ENCODE results near the gene RAB40C.

Gene RAB40C

GRCh38 chr16:633336-634050, 43.6 kb downstream of the RAB40C start:
- DNase-seq: no peak

GRCh38 chr16:634051-634670, 44.3 kb downstream of the RAB40C start:
- DNase-seq: no peak

GRCh38 chr16:634996-635395, 45.1 kb downstream of the RAB40C start:
- DNase-seq: no peak

GRCh38 chr16:635573-636205, 45.8 kb downstream of the RAB40C start:
- DNase-seq: no peak

DNA sequence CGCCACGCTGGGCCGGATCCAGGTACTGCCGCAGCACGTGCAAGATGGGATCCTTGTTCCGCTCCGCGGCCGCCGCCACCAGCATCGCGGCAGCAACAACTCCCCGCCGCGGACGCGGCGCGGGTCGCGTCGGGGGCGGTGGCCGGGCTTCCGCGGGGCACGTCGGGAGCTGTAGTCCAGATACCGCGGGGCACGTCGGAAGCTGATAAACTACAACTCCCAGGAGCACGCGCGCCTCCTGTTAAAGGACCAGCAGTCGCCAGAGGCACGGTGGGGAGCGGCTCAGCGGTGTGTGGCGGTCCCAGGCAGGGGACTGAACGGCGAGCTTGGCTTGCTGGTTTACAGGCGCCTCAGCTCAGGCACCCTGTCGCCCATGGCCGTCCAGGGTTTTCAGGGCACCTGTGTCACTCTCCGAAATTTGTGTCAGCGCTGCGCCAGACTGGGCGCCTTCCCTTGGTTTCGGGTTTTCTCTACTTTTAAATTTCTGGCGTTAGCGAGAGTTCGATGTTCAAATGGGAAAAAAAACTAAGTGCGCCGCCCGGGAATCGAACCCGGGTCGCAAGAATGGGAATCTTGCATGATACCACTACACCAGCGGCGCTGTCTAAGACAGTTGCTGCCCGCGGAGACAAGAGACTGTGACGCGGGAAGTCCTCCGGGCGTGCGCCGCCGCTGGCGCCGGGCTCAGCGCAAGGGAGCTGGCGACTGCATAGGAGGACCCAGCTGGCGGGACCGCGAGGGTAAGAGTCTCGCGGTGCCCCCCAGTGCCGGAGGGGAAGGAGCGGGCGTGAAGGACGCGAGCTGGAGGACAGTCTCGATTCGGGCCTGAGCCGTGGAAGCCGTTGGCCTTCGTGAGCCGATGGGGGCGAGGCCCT, 46.6 kb downstream of the RAB40C start, which contains the start of gene METTL26:
TSS of gene METTL26 (minus strand) at position 100 of the 875 bp plus-strand sequence. CDS start at position 85, 15 bp downstream.
- peak; percentile 95 for DNase-seq

DNA sequence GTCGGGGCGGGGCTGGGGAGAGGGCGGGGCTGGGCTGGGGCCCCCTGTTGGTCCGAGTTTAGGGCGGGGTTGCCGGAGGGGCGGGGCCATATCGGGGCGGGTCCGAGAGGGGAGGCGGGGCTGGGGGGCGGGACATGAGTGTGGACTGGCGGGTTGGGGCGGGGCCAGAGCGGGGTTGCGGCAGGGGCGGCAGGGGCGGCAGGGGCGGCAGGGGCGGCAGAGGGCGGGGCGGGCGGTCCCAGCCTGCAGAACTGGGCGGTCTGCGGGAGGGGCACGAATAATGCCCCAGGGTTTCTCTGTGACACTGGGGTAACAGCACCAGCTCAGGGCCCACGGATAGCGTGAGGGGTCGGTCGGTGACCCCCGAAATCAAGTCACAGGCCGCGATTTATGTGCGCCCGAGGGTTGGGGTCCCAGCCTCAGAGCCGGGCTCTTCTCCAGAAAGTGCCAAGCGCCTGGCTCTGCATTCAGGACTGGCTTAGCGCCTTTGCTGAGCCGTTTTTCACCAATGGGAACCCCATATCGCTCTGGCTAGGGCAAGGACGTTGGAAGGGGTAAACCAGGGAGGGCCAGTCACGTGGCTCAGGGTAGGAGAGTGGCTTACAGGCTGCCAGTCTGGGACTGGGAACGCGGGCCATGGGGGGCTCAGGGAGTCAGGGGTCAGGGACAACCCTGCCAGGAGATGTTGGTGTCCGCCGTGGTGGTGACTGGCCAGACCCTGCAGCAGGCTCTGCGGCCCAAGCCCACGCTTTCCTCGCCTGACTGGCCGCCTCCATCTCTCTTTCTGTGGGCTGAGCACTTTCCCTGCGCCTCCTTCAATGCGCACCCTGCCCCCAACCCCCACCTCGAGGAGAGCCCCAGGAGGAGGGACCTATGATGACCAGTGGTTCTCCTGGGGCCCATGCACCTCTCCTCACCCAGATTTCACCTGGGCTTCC, 47.5 kb downstream of the RAB40C start:
- DNase-seq: peak; percentile 83

GRCh38 chr16:638034-638543, 48.2 kb downstream of the RAB40C start:
- DNase-seq: no peak

- DNase-seq: no peak
These were observed 49.0 kb downstream of the RAB40C start for GRCh38 chr16:638836-639235.

- DNase-seq: no peak
These were observed 50.7 kb downstream of the RAB40C start for GRCh38 chr16:640614-641013.

GRCh38 chr16:641326-642188, 51.7 kb downstream of the RAB40C start, which contains the start of gene MCRIP2:
Gene MCRIP2 (plus strand): TSS chr16:641828. CDS start chr16:641992, 164 bp downstream.
- DNase-seq: peak; percentile 85

GRCh38 chr16:642189-643049, 52.6 kb downstream of the RAB40C start:
- DNase-seq: peak; percentile 49

GRCh38 chr16:643050-643368, 53.1 kb downstream of the RAB40C start:
- no peak for DNase-seq

- no peak for DNase-seq
These were observed 54.7 kb downstream of the RAB40C start for GRCh38 chr16:644556-644955.

GRCh38 chr16:645852-646678, 56.2 kb downstream of the RAB40C start:
- DNase-seq: no peak

- DNase-seq: no peak
These were observed 56.9 kb downstream of the RAB40C start for GRCh38 chr16:646679-647172.

DNA sequence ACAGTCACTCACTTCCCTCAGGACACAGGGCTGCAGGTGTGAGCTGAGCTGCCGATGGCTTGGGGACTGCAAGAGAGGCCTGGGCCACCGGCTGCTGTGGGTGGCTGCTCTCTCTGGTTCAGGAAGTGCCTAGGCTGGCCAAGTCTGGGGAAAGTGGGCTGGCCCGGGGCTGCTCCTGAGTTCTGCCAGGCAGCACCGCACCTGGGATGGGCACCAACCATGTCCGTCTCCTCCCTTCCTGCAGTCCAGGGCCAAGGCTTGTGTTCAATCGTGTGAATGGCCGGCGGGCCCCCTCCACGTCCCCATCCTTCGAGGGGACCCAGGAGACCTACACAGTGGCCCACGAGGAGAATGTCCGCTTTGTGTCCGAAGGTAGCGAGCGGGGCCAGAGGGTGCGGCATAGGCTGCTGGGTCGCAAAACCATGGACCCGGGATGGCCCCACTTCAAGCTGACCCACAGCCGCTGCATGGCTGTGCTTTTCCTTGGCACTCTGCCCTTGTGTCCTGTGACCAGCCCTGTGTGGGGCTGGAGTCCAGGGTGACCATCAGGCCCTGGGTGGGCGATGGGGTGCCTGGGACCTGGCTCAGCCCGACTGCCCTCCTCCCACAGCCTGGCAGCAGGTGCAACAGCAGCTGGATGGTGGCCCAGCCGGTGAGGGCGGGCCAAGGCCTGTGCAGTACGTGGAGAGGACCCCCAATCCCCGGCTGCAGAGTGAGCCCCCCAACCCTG, 57.5 kb downstream of the RAB40C start:
- DNase-seq: no peak

DNA sequence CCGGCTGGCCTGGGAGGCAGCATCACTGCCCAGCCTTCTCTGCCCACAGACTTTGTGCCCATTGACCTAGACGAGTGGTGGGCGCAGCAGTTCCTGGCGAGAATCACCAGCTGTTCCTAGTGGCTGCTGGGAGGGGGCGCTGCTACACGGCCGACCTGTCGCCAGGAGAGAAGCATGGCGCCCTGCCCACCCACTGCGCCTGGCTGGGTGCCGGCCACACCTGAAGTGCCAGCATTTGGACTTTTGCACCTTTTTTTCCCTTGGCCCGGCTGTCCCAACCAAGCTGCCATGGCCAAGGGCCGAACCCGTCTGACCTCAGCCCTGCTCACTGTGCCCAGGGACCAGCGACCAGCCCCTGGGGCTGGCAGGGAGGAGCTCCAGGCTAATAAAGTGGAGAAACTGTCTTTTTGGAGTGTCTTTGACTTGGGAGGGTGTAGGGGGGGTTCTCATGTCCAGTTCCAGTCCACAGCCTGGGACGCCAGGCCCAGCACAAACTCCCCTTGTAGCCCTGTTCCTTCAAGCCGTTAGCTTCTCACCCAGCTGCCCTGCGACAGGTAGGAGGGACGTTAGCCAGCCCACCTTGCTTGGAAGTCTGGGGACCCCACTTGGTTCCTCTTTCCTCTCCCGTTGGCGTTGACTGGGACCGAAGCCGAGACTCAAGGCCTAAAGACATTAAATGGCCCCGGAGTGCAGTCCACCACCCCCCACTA, 58.4 kb downstream of the RAB40C start:
- peak; percentile 68 for DNase-seq

Measured in hematopoietic multipotent progenitor cell treated with erythropoietin and hydrocortisone succinate and interleukin-3 and kit ligand, for 8 days (in vitro differentiated cells).